OCI-LY3 (cell line): Measurements from ENCODE around the gene DAGLB.
"Not testable (repeated sequence)": the region's sequence is repeated elsewhere in the genome, so short reads cannot be mapped to it uniquely, and the experiment has no call there.

Experiments
- EZH2phosphoT487 ChIP-seq: fragments of 200-600 bp; shearing (Covaris generic); IDR thresholded peaks from 2 replicates; pipeline ENCODE4 v1.6.1; 2018; ENCODE audit warnings: antibody characterized with exemption, mixed run types, low read depth
- TF ChIP-seq, protein P1 (sequence below): fragments of 200-600, 300-600 bp; sonication (generic); IDR thresholded peaks from 2 replicates; pipeline ENCODE4 v1.5.1; 2014; ENCODE audit warnings: antibody characterized with exemption, low read length, low read depth

GRCh38 chr7:6400243-6401105, 47.3 kb downstream of the DAGLB start:
- TF ChIP-seq, protein P1, sequence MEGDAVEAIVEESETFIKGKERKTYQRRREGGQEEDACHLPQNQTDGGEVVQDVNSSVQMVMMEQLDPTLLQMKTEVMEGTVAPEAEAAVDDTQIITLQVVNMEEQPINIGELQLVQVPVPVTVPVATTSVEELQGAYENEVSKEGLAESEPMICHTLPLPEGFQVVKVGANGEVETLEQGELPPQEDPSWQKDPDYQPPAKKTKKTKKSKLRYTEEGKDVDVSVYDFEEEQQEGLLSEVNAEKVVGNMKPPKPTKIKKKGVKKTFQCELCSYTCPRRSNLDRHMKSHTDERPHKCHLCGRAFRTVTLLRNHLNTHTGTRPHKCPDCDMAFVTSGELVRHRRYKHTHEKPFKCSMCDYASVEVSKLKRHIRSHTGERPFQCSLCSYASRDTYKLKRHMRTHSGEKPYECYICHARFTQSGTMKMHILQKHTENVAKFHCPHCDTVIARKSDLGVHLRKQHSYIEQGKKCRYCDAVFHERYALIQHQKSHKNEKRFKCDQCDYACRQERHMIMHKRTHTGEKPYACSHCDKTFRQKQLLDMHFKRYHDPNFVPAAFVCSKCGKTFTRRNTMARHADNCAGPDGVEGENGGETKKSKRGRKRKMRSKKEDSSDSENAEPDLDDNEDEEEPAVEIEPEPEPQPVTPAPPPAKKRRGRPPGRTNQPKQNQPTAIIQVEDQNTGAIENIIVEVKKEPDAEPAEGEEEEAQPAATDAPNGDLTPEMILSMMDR: not testable (repeated sequence)
- not testable (repeated sequence) for TF ChIP-seq EZH2phosphoT487
